Urinary bladder (tissue), 2 donors: ENCODE results near the gene CXXC5. TPM values are rescaled to one million over a fixed set of nuclear protein-coding genes. Genes with fewer than 3 reads are reported as not detected.

Source experiments
- polyA plus RNA-seq: library from polyadenylated mRNA; stranded (reverse); fragments of 200-250 nt; gene quantifications from one replicate; pipeline ENCODE4 v1.2.3, GENCODE V29; 2013
- small RNA-seq: library from RNA; depleted of rRNA; stranded (forward); fragments of <200 nt; gene quantifications from one replicate; pipeline ENCODE3, GENCODE V24; 2014
- total RNA-seq: library from RNA; depleted of rRNA; stranded (reverse); fragments of >200 nt; gene quantifications from one replicate; pipeline ENCODE4 v1.2.3, GENCODE V29; 2014
- donor health status: healthy.

Gene CXXC5
- total and polyA plus RNA-seq, 2 donors = 28.0 to 28.2 TPM

Small RNA genes within 50 kb of the gene (small RNA-seq; reads per million reads assigned to genes)
- gene RNU6-236P = not detected

Other genes with a start within 250 kb of the CXXC5 start
- 3.0 TPM for gene SPATA24, start 244.3 kb upstream of the CXXC5 start, total RNA-seq
- gene SPATA24, start 244.3 kb upstream of the CXXC5 start, polyA plus RNA-seq = 5.4 TPM
- 16.2 TPM for gene DNAJC18, start 208.8 kb upstream of the CXXC5 start, total RNA-seq
- 8.6 TPM for gene DNAJC18, start 208.8 kb upstream of the CXXC5 start, polyA plus RNA-seq
- 23.8 TPM for gene ECSCR, start 185.6 kb upstream of the CXXC5 start, total RNA-seq
- 51.4 TPM for gene ECSCR, start 185.6 kb upstream of the CXXC5 start, polyA plus RNA-seq
- not detected for gene SMIM33, start 177.3 kb upstream of the CXXC5 start, total RNA-seq
- not detected for gene SMIM33, start 177.3 kb upstream of the CXXC5 start, polyA plus RNA-seq
- 20.0 TPM for gene STING1, start 165.6 kb upstream of the CXXC5 start, total RNA-seq
- gene STING1, start 165.6 kb upstream of the CXXC5 start, polyA plus RNA-seq = 53.0 TPM
- gene UBE2D2, start 87.0 kb upstream of the CXXC5 start, total RNA-seq = 94.7 TPM
- 98.7 TPM for gene UBE2D2, start 87.0 kb upstream of the CXXC5 start, polyA plus RNA-seq
- gene PSD2, start 147.5 kb downstream of the CXXC5 start, total RNA-seq = 0.48 TPM
- 0.08 TPM for gene PSD2, start 147.5 kb downstream of the CXXC5 start, polyA plus RNA-seq